D721Med (cell line): Measurements from ENCODE around the gene GPATCH8.

Experiments used
- DNase-seq: peaks from one replicate; pipeline ENCODE4 v3.0.0; 2011; ENCODE audit warnings: low spot score; ENCODE audit not compliant: insufficient read length
- FAIRE-seq: peaks from 2 replicates; lab custom pipeline; 2011; peaks lifted over from hg19 to GRCh38; lab: Jason Lieb, UNC
- CTCF ChIP-seq: IDR thresholded peaks from 2 replicates; pipeline ENCODE4 v1.5.1; 2012; ENCODE audit warnings: mild to moderate bottlenecking, control low read depth; ENCODE audit not compliant: insufficient read depth; ENCODE audit errors: missing control alignments

GPATCH8 gene

GRCh38 chr17:44362949-44363612 lies 140.1 kb downstream of the GPATCH8 start:
- no peak for TF ChIP-seq CTCF

GRCh38 chr17:44362459-44362948 lies 140.7 kb downstream of the GPATCH8 start:
- DNase-seq (no peak), FAIRE-seq (no peak)
- no peak for TF ChIP-seq CTCF

More at GRCh38 chr17:44362949-44363612, 140.1 kb downstream of the GPATCH8 start:
- DNase-seq (no peak), FAIRE-seq (no peak)

GRCh38 chr17:44361292-44362260 lies 141.6 kb downstream of the GPATCH8 start:
- no peak for DNase-seq
- FAIRE-seq, result no peak
- TF ChIP-seq CTCF, result no peak

- DNase-seq, result no peak
- TF ChIP-seq CTCF, result no peak
- FAIRE-seq, result no peak
Measured at GRCh38 chr17:44360826-44361225, 142.4 kb downstream of the GPATCH8 start.

- no peak for TF ChIP-seq CTCF
- no peak for FAIRE-seq
- DNase-seq, result no peak
Measured at GRCh38 chr17:44360144-44360533, 143.1 kb downstream of the GPATCH8 start.

GRCh38 chr17:44359458-44360143 lies 143.6 kb downstream of the GPATCH8 start:
- FAIRE-seq (no peak), DNase-seq (no peak)
- no peak for TF ChIP-seq CTCF
